Endothelial cell of umbilical vein (primary cell): ENCODE data around the gene JPH2. TPM values are rescaled to one million over a fixed set of nuclear protein-coding genes. Genes with fewer than 3 reads are reported as not detected.

Experiments used
- BruUV-seq: library from RNA; stranded (reverse); fragments of 400-500 nt; replicated peaks from 2 replicates; lab custom pipeline; 2021; lab: Mats Ljungman, UMichigan
- CTCF ChIA-PET: fragments of 300-600, 350-600 bp; sonication (Branson Sonifier 250); formaldehyde crosslinking; loops from one replicate; lab custom pipeline; 2021; ENCODE audit warnings: antibody characterized with exemption, inconsistent platforms; lab: Charles Lee
- POLR2A ChIA-PET: fragments of 300-600, 350-600 bp; sonication (Branson Sonifier 250); formaldehyde crosslinking; loops from one replicate; lab custom pipeline; 2021; ENCODE audit warnings: antibody characterized with exemption, inconsistent platforms; lab: Charles Lee
- DNase-seq: peaks from one replicate; pipeline ENCODE4 v3.0.0-alpha.2; 2011; ENCODE audit warnings: low read depth, low spot score
- FAIRE-seq: peaks from 2 replicates; lab custom pipeline; 2011; peaks lifted over from hg19 to GRCh38; lab: Jason Lieb, UNC
- H2AFZ ChIP-seq: 2 replicates; pipeline ENCODE4 v1.6.0; 2012; ENCODE audit warnings: low read depth, low read length, control low read depth, inconsistent platforms
- H3K27ac ChIP-seq: 2 replicates; pipeline ENCODE4 v1.5.1; 2011; ENCODE audit warnings: low read depth, mild to moderate bottlenecking, control low read depth, low read length, moderate library complexity; ENCODE audit not compliant: insufficient read depth
- H3K27me3 ChIP-seq, 2 experiments: 2 replicates each; pipeline versions ENCODE4 v1.6.0 to v1.6.1; 2011; ENCODE audit warnings: low read length in 2 of 2, mixed read lengths in 1 of 2; ENCODE audit not compliant: control insufficient read depth in 2 of 2, insufficient read depth in 2 of 2
- H3K36me3 ChIP-seq, 2 experiments: 2 replicates in 1 of 2; 3 replicates in 1 of 2; pipeline ENCODE4 v1.5.1; 2011; ENCODE audit warnings: low read length in 2 of 2, mild to moderate bottlenecking in 1 of 2, moderate library complexity in 1 of 2; ENCODE audit not compliant: control insufficient read depth in 2 of 2, insufficient read depth in 2 of 2; ENCODE audit errors: extremely low read depth in 1 of 2
- H3K4me1 ChIP-seq: 3 replicates; pipeline ENCODE4 v1.5.1; 2011; ENCODE audit warnings: mild to moderate bottlenecking, low read length; ENCODE audit not compliant: control insufficient read depth, insufficient read depth; ENCODE audit errors: extremely low read depth
- H3K4me2 ChIP-seq: 2 replicates; pipeline ENCODE4 v1.6.1; 2011; ENCODE audit warnings: low read length, control low read depth, mixed read lengths; ENCODE audit not compliant: insufficient read depth
- H3K4me3 ChIP-seq, 3 experiments: fragments of 200-600 bp in 1 of 3; sonication (generic), shearing (Covaris generic) in 1 of 3; replicated peaks in 1 of 3; 2 replicates each; pipeline ENCODE4 v1.5.1; 2011 to 2016; ENCODE audit warnings: control low read depth in 3 of 3, low read length in 3 of 3, mild to moderate bottlenecking in 2 of 3, inconsistent platforms in 1 of 3, low read depth in 1 of 3, moderate library complexity in 1 of 3; ENCODE audit not compliant: insufficient read depth in 1 of 3
- H3K79me2 ChIP-seq: 2 replicates; pipeline ENCODE4 v1.6.0; 2012; ENCODE audit warnings: low read length, inconsistent platforms; ENCODE audit not compliant: control insufficient read depth, insufficient read depth
- H3K9ac ChIP-seq: replicated peaks from 2 replicates; pipeline ENCODE3; 2011; ENCODE audit warnings: low read length, control low read depth; ENCODE audit not compliant: insufficient read depth; ENCODE audit errors: extremely low read depth
- H3K9me1 ChIP-seq: replicated peaks from 3 replicates; pipeline ENCODE4 v1.6.0; 2011; ENCODE audit warnings: mild to moderate bottlenecking, low read length; ENCODE audit not compliant: control insufficient read depth, insufficient read depth; ENCODE audit errors: extremely low read depth
- H3K9me3 ChIP-seq: replicated peaks from 2 replicates; pipeline ENCODE4 v1.5.1; 2012; ENCODE audit warnings: low read length, inconsistent platforms; ENCODE audit not compliant: control insufficient read depth, insufficient read depth
- H4K20me1 ChIP-seq: replicated peaks from 2 replicates; pipeline ENCODE3; 2011; ENCODE audit warnings: mild to moderate bottlenecking, low read length; ENCODE audit not compliant: control insufficient read depth, insufficient read depth; ENCODE audit errors: extremely low read depth
- EZH2 ChIP-seq: IDR thresholded peaks from 2 replicates; pipeline ENCODE4 v1.6.1; 2012; ENCODE audit warnings: borderline replicate concordance, low read depth, mild to moderate bottlenecking, moderate library complexity, low read length, inconsistent platforms; ENCODE audit not compliant: severe bottlenecking
- FOS ChIP-seq: IDR thresholded peaks from 2 replicates; pipeline ENCODE4 v1.6.1; 2011; ENCODE audit warnings: mild to moderate bottlenecking, low read length, moderate library complexity, borderline replicate concordance; ENCODE audit not compliant: insufficient read depth
- GATA2 ChIP-seq: IDR thresholded peaks from 2 replicates; pipeline ENCODE4 v1.7.0; 2011; ENCODE audit warnings: low read depth, mild to moderate bottlenecking, moderate library complexity, mixed read lengths, low read length; ENCODE audit not compliant: insufficient read length, insufficient read depth
- JUN ChIP-seq: IDR thresholded peaks from 2 replicates; pipeline ENCODE4 v1.6.1; 2011; ENCODE audit warnings: borderline replicate concordance, low read depth; ENCODE audit not compliant: insufficient read length, insufficient read depth
- MYC ChIP-seq: IDR thresholded peaks from one replicate; pipeline ENCODE4 v1.6.1; 2011; ENCODE audit warnings: mild to moderate bottlenecking, low read depth, low read length
- POLR2A ChIP-seq: IDR thresholded peaks from 2 replicates; pipeline ENCODE4 v1.6.1; 2012; ENCODE audit warnings: low read depth, mild to moderate bottlenecking, control low read depth, low read length
- POLR2AphosphoS5 ChIP-seq: IDR thresholded peaks from 2 replicates; pipeline ENCODE4 v1.6.1; 2012; ENCODE audit warnings: low read depth, mild to moderate bottlenecking, control low read depth, low read length, moderate library complexity; ENCODE audit not compliant: insufficient read depth
- dilution Hi-C: fragments of 300-500 bp; cut with MboI; formaldehyde crosslinking; loops from one replicate; pipeline ENCODE4 v1.15.0; 2019; ENCODE audit warnings: low sequenced_read_pairs; ENCODE audit not compliant: extremely low pct_ligation_motif_present
- intact Hi-C: fragments of 100-400 bp; cut with micrococcal nuclease; formaldehyde crosslinking; loops from one replicate; pipeline ENCODE4 v1.10.0; 2022
- polyA plus RNA-seq, 4 experiments: library from polyadenylated mRNA; depleted of rRNA in 3 of 4; stranded (reverse) in 3 of 4; unstranded in 1 of 4; fragments of >200 nt; gene quantifications; 2 replicates each; pipeline versions ENCODE4 v1.2.1 to v1.2.3, GENCODE V29; 2011 to 2012; ENCODE audit warnings: missing spikeins in 1 of 4
- total RNA-seq: library from RNA; stranded (reverse); gene quantifications from 2 replicates; pipeline ENCODE4 v1.2.3, GENCODE V29; 2021
- TF ChIP-seq, protein P1 (sequence below), 2 donors: IDR thresholded peaks; 1 replicate in 1 of 2; 2 replicates in 1 of 2; pipeline ENCODE4 v1.5.1; 2011; ENCODE audit warnings: low read length in 2 of 2, mild to moderate bottlenecking in 2 of 2, moderate library complexity in 2 of 2, control low read depth in 1 of 2, inconsistent platforms in 1 of 2, low read depth in 1 of 2; ENCODE audit not compliant: insufficient read depth in 1 of 2; ENCODE audit errors: extremely low read depth in 1 of 2
- TF ChIP-seq, protein P2 (sequence below): IDR thresholded peaks from 2 replicates; pipeline ENCODE4 v1.6.1; 2011; ENCODE audit not compliant: insufficient read depth, insufficient read length

The JPH2 gene
- total and polyA plus RNA-seq, 2 donors (not counting 3 experiments of a cell fraction or from before 2014, with no cell fraction given), result not detected

DNA sequence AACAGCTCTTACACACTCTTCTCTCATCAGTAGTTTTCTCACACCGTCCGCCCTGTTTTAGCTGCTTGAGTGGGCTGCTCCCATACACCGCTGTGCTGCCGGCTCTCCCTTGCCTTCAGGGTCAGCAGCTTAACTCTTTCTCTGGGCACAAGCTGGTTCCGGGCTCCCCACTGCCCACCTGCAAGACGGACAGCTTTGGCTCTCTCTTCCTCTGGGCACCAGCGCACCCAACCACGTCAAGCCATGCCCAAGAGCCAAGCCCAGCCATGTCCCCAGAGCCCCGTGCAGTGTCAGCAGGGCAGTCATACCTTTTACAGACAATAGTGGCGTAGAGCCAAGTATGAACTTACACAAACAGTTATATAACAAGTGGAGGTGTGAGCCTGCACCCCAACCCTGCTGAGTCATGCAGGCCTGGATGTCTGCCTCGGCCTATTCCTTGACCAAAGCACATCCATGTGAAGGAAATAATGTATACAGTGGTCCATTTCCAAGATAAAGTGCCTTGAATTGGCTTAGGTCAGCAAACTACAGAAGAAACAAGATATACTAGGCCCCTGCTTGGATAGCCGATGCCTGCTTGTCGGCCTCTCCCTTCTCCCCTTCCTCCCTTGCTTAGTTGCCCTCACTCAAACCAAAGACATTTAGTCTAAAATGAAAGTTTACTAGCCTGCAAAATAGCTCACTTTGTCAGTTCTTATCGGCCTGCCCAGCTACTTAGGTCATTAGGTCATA is 89.3 kb downstream of the JPH2 start:
- Histone ChIP-seq H3K79me2 (no peaks in the 10 kb centered on the region), H4K20me1 (no peaks in the 10 kb centered on the region), H3K9ac (no peak overlapping the region), H3K4me3 (no peak overlapping the region), H3K9me1 (no peaks in the 10 kb centered on the region), H3K4me1 (no peaks in the 10 kb centered on the region), H3K4me2 (no peak overlapping the region), H3K9me3 (no peaks in the 10 kb centered on the region), H2AFZ (no peak overlapping the region), H3K36me3 (no peaks in the 10 kb centered on the region), H3K27me3 (peaks cover 0 to 13% of the 10 kb centered on the region in 2 experiments), H3K27ac (no peak overlapping the region)
- no TSS peak for BruUV-seq
- ChIA-PET POLR2A (no interaction called here), CTCF (interaction anchor here (0.7 to 1.9 kb wide), 4 partner anchors 19 to 649 kb away, joined by 3 to 7 read pairs (median 4); no protein-coding TSS in a partner anchor)
- intact Hi-C loops (no loop called here), dilution Hi-C loops (no loop called here)
- TF ChIP-seq, protein P1, sequence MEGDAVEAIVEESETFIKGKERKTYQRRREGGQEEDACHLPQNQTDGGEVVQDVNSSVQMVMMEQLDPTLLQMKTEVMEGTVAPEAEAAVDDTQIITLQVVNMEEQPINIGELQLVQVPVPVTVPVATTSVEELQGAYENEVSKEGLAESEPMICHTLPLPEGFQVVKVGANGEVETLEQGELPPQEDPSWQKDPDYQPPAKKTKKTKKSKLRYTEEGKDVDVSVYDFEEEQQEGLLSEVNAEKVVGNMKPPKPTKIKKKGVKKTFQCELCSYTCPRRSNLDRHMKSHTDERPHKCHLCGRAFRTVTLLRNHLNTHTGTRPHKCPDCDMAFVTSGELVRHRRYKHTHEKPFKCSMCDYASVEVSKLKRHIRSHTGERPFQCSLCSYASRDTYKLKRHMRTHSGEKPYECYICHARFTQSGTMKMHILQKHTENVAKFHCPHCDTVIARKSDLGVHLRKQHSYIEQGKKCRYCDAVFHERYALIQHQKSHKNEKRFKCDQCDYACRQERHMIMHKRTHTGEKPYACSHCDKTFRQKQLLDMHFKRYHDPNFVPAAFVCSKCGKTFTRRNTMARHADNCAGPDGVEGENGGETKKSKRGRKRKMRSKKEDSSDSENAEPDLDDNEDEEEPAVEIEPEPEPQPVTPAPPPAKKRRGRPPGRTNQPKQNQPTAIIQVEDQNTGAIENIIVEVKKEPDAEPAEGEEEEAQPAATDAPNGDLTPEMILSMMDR (IDR thresholded peaks at IDR 0.05; ENCODE audit: extremely low read depth in 1 of 2, insufficient read depth in 1 of 2, low read depth in 1 of 2, low read length in 2 of 2), result no peak
- TF ChIP-seq, protein P2, sequence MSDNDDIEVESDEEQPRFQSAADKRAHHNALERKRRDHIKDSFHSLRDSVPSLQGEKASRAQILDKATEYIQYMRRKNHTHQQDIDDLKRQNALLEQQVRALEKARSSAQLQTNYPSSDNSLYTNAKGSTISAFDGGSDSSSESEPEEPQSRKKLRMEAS, result no peak
- no peak for TF ChIP-seq FOS
- no peak for TF ChIP-seq EZH2
- no peak for TF ChIP-seq MYC
- no peak for TF ChIP-seq JUN
- no peak for TF ChIP-seq POLR2AphosphoS5
- TF ChIP-seq POLR2A, result no peak
- TF ChIP-seq GATA2, result no peak
- FAIRE-seq (no peak), DNase-seq (no peak)
